MM.1S (cell line): ENCODE data around the gene RNF114.

ENCODE experiments used
- DNase-seq: peaks from one replicate; pipeline ENCODE4 v3.0.0-alpha.2; 2015
- H2AFZ ChIP-seq: fragments of 300-600 bp; sonication (generic); 2 replicates; pipeline ENCODE4 v1.6.0; 2016; ENCODE audit warnings: antibody characterized with exemption, low read length
- H3F3A ChIP-seq: fragments of 300-600 bp; sonication (generic); 2 replicates; pipeline ENCODE4 v1.6.1; 2016; ENCODE audit warnings: mild to moderate bottlenecking, antibody characterized with exemption, low read length, moderate library complexity, mixed read lengths; ENCODE audit not compliant: insufficient read depth
- H3K27ac ChIP-seq: fragments of 300-600 bp; sonication (generic); 2 replicates; pipeline ENCODE4 v1.5.1; 2016; ENCODE audit warnings: mild to moderate bottlenecking, low read length
- H3K27me3 ChIP-seq: fragments of 300-600 bp; sonication (generic); replicated peaks from 2 replicates; pipeline ENCODE4 v1.6.0; 2016; ENCODE audit warnings: low read length; ENCODE audit not compliant: insufficient read depth
- H3K36me3 ChIP-seq: fragments of 300-600 bp; sonication (generic); replicated peaks from 2 replicates; pipeline ENCODE4 v1.6.1; 2016; ENCODE audit warnings: mild to moderate bottlenecking, low read length, mixed read lengths; ENCODE audit not compliant: insufficient read depth
- H3K4me1 ChIP-seq: fragments of 300-600 bp; sonication (generic); 2 replicates; pipeline ENCODE4 v1.6.1; 2016; ENCODE audit warnings: low read length, mixed read lengths
- H3K4me2 ChIP-seq: fragments of 300-600 bp; sonication (generic); 2 replicates; pipeline ENCODE4 v1.6.0; 2016; ENCODE audit warnings: low read depth, low read length
- H3K4me3 ChIP-seq: fragments of 300-600 bp; sonication (generic); 2 replicates; pipeline ENCODE4 v1.5.1; 2016; ENCODE audit warnings: low read length, mixed read lengths
- H3K79me2 ChIP-seq: fragments of 300-600 bp; sonication (generic); 2 replicates; pipeline ENCODE4 v1.6.1; 2016; ENCODE audit warnings: mixed run types, low read length, mixed read lengths
- H3K9ac ChIP-seq: fragments of 300-600 bp; sonication (generic); 2 replicates; pipeline ENCODE4 v1.6.1; 2016; ENCODE audit warnings: low read length, mixed read lengths
- H3K9me2 ChIP-seq: fragments of 300-600 bp; sonication (generic); replicated peaks from 2 replicates; pipeline ENCODE4 v1.6.1; 2016; ENCODE audit warnings: mild to moderate bottlenecking, low read length, mixed read lengths; ENCODE audit not compliant: insufficient read depth
- H3K9me3 ChIP-seq: fragments of 300-600 bp; sonication (generic); replicated peaks from 2 replicates; pipeline ENCODE4 v1.6.1; 2016; ENCODE audit warnings: mild to moderate bottlenecking, low read length, mixed read lengths; ENCODE audit not compliant: insufficient read depth
- H4K20me1 ChIP-seq: fragments of 300-600 bp; sonication (generic); 2 replicates; pipeline ENCODE4 v1.6.1; 2016; ENCODE audit warnings: mild to moderate bottlenecking, low read length, moderate library complexity, mixed read lengths; ENCODE audit not compliant: insufficient read depth
- EZH2 ChIP-seq: fragments of 300-600 bp; sonication (generic); optimal IDR thresholded peaks from 2 replicates; pipeline ENCODE3; 2017; ENCODE audit warnings: low read depth, mild to moderate bottlenecking, antibody characterized with exemption, low read length, mixed read lengths
- EZH2phosphoT487 ChIP-seq: fragments of 300-600 bp; sonication (generic); IDR thresholded peaks from 2 replicates; pipeline ENCODE4 v1.6.1; 2018; ENCODE audit warnings: antibody characterized with exemption, low read length
- TF ChIP-seq, protein P1 (sequence below): fragments of 300-600 bp; sonication (generic); IDR thresholded peaks from 2 replicates; pipeline ENCODE4 v1.5.1; 2016; ENCODE audit warnings: antibody characterized with exemption, low read length, mixed read lengths

RNF114 gene

DNA sequence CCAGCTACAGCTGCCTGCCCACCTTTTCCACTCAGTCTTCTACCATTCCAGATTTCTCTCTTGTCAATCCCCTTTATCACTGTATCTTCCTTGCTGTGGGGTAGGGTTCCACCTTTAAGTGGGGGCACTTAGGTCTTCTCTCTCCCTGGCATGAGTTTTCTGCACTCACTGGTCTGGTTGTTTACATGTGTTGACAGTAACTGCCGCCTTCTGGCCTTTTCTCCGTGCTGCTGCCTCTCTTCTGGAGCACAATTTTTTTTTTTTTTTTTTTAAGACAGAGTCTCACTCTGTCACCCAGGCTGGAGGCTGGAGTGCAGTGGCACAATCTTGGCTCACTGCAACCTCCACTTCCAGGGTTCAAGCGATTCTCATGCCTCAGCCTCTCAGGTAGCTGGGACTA lies 12.0 kb downstream of the RNF114 start:
- Histone ChIP-seq H2AFZ (no peak overlapping the region), H3K79me2 (peaks cover 31% of the 10 kb centered on the region), H3K9me3 (no peaks in the 10 kb centered on the region), H4K20me1 (no peaks in the 10 kb centered on the region), H3K27ac (no peak overlapping the region), H3K4me2 (no peak overlapping the region), H3K4me3 (no peak overlapping the region), H3K9me2 (no peaks in the 10 kb centered on the region), H3K4me1 (no peaks in the 10 kb centered on the region), H3F3A (no peaks in the 10 kb centered on the region), H3K36me3 (peaks cover 23% of the 10 kb centered on the region; the same call in 1 of the 2 replicates), H3K27me3 (no peaks in the 10 kb centered on the region), H3K9ac (no peak overlapping the region)
- TF ChIP-seq EZH2: no peak
- no peak for TF ChIP-seq EZH2phosphoT487
- no peak for DNase-seq

DNA sequence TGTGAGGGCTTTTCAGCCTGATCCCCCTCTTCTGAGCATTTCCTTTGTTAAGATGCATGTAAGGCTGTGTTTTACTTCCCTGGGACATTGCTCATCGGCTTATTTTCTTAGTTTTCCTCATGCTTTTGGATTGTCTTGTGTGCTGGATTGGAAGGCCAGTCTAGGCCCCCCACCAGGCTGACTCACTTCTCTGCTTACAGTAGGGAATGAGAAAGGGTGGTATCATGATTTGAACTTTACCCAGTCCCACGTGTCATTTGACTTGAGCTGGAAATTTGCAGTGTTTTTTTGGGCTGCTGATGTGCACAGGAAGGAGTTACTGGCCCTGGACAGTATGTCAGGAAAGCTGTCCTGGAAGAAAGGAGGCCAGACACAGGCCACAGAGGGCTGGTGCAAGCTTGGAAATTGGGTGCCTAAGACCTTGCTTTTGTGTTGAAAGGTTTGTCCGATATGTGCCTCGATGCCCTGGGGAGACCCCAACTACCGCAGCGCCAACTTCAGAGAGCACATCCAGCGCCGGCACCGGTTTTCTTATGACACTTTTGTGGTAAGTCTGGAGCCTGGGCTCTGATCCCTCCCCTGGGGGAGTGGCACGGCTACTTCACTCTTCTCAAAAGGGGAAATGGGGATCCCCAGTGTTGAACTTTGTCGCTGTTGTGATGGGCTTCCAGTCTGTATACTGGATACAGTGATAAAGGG lies 12.8 kb downstream of the RNF114 start:
- TF ChIP-seq, protein P1, sequence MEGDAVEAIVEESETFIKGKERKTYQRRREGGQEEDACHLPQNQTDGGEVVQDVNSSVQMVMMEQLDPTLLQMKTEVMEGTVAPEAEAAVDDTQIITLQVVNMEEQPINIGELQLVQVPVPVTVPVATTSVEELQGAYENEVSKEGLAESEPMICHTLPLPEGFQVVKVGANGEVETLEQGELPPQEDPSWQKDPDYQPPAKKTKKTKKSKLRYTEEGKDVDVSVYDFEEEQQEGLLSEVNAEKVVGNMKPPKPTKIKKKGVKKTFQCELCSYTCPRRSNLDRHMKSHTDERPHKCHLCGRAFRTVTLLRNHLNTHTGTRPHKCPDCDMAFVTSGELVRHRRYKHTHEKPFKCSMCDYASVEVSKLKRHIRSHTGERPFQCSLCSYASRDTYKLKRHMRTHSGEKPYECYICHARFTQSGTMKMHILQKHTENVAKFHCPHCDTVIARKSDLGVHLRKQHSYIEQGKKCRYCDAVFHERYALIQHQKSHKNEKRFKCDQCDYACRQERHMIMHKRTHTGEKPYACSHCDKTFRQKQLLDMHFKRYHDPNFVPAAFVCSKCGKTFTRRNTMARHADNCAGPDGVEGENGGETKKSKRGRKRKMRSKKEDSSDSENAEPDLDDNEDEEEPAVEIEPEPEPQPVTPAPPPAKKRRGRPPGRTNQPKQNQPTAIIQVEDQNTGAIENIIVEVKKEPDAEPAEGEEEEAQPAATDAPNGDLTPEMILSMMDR: no peak
- no peak for TF ChIP-seq EZH2phosphoT487
- no peak for TF ChIP-seq EZH2
- peaks cover 23% of the 10 kb centered on the region; the same call in 1 of the 2 replicates for H3K36me3 ChIP-seq

DNA sequence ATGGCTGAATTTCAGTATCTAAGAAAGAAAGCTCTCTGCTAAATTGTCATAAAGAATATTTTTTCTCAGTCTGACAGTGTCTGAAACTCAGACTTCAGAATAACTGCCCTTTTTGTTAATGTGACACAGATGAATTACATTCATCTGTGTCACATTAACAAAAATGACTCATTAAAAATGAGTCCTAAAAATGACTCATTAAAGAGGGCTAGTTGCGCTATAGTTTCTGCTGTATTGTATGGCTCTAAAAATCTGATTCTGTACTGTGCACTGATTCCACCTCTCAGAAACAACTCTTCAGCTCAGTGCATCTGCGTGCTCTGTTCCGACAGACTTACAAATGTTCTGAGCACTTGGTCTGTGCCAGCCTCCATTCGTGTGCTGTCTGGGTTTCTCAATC lies 15.0 kb downstream of the RNF114 start:
- H3K4me2 ChIP-seq: no peak overlapping the region

More for the DNA sequence above, 12.8 kb downstream of the RNF114 start:
- H3K27ac ChIP-seq: no peak overlapping the region
- H2AFZ ChIP-seq: no peak overlapping the region
- no peak for DNase-seq
- H3K79me2 ChIP-seq: peaks cover 27% of the 10 kb centered on the region
- no peaks in the 10 kb centered on the region for H3F3A ChIP-seq
- H3K9ac ChIP-seq: no peak overlapping the region
- H3K9me2 ChIP-seq: no peaks in the 10 kb centered on the region
- no peaks in the 10 kb centered on the region for H3K4me1 ChIP-seq
- no peaks in the 10 kb centered on the region for H3K27me3 ChIP-seq
- H3K4me2 ChIP-seq: no peak overlapping the region
- no peaks in the 10 kb centered on the region for H3K9me3 ChIP-seq
- no peak overlapping the region for H3K4me3 ChIP-seq
- no peaks in the 10 kb centered on the region for H4K20me1 ChIP-seq

More for the DNA sequence above, 15.0 kb downstream of the RNF114 start:
- no peak overlapping the region for H2AFZ ChIP-seq
- no peaks in the 10 kb centered on the region for H3K4me1 ChIP-seq
- H3K27me3 ChIP-seq: no peaks in the 10 kb centered on the region
- no peak overlapping the region for H3K27ac ChIP-seq
- H3K4me3 ChIP-seq: no peak overlapping the region
- H4K20me1 ChIP-seq: no peaks in the 10 kb centered on the region
- TF ChIP-seq EZH2 (no peak), EZH2phosphoT487 (no peak)
- TF ChIP-seq, protein P1: no peak
- H3K9me3 ChIP-seq: no peaks in the 10 kb centered on the region
- no peaks in the 10 kb centered on the region for H3K9me2 ChIP-seq
- H3F3A ChIP-seq: no peaks in the 10 kb centered on the region
- H3K79me2 ChIP-seq: peaks cover 8% of the 10 kb centered on the region
- DNase-seq: no peak
- H3K9ac ChIP-seq: no peak overlapping the region
- H3K36me3 ChIP-seq: peaks cover 16% of the 10 kb centered on the region; the same call in 1 of the 2 replicates
